MM.1S (cell line): Measurements from ENCODE around the gene DAB1.
"Not testable (repeated sequence)": the region's sequence is repeated elsewhere in the genome, so short reads cannot be mapped to it uniquely, and the experiment has no call there.

Experiments used
- DNase-seq: peaks from one replicate; pipeline ENCODE4 v3.0.0-alpha.2; 2015
- H2AFZ ChIP-seq: fragments of 300-600 bp; sonication (generic); 2 replicates; pipeline ENCODE4 v1.6.0; 2016; ENCODE audit warnings: antibody characterized with exemption, low read length
- H3F3A ChIP-seq: fragments of 300-600 bp; sonication (generic); 2 replicates; pipeline ENCODE4 v1.6.1; 2016; ENCODE audit warnings: mild to moderate bottlenecking, antibody characterized with exemption, low read length, moderate library complexity, mixed read lengths; ENCODE audit not compliant: insufficient read depth
- H3K27ac ChIP-seq: fragments of 300-600 bp; sonication (generic); 2 replicates; pipeline ENCODE4 v1.5.1; 2016; ENCODE audit warnings: mild to moderate bottlenecking, low read length
- H3K27me3 ChIP-seq: fragments of 300-600 bp; sonication (generic); replicated peaks from 2 replicates; pipeline ENCODE4 v1.6.0; 2016; ENCODE audit warnings: low read length; ENCODE audit not compliant: insufficient read depth
- H3K36me3 ChIP-seq: fragments of 300-600 bp; sonication (generic); replicated peaks from 2 replicates; pipeline ENCODE4 v1.6.1; 2016; ENCODE audit warnings: mild to moderate bottlenecking, low read length, mixed read lengths; ENCODE audit not compliant: insufficient read depth
- H3K4me1 ChIP-seq: fragments of 300-600 bp; sonication (generic); 2 replicates; pipeline ENCODE4 v1.6.1; 2016; ENCODE audit warnings: low read length, mixed read lengths
- H3K4me2 ChIP-seq: fragments of 300-600 bp; sonication (generic); 2 replicates; pipeline ENCODE4 v1.6.0; 2016; ENCODE audit warnings: low read depth, low read length
- H3K4me3 ChIP-seq: fragments of 300-600 bp; sonication (generic); 2 replicates; pipeline ENCODE4 v1.5.1; 2016; ENCODE audit warnings: low read length, mixed read lengths
- H3K79me2 ChIP-seq: fragments of 300-600 bp; sonication (generic); 2 replicates; pipeline ENCODE4 v1.6.1; 2016; ENCODE audit warnings: mixed run types, low read length, mixed read lengths
- H3K9ac ChIP-seq: fragments of 300-600 bp; sonication (generic); 2 replicates; pipeline ENCODE4 v1.6.1; 2016; ENCODE audit warnings: low read length, mixed read lengths
- H3K9me2 ChIP-seq: fragments of 300-600 bp; sonication (generic); replicated peaks from 2 replicates; pipeline ENCODE4 v1.6.1; 2016; ENCODE audit warnings: mild to moderate bottlenecking, low read length, mixed read lengths; ENCODE audit not compliant: insufficient read depth
- H3K9me3 ChIP-seq: fragments of 300-600 bp; sonication (generic); replicated peaks from 2 replicates; pipeline ENCODE4 v1.6.1; 2016; ENCODE audit warnings: mild to moderate bottlenecking, low read length, mixed read lengths; ENCODE audit not compliant: insufficient read depth
- H4K20me1 ChIP-seq: fragments of 300-600 bp; sonication (generic); 2 replicates; pipeline ENCODE4 v1.6.1; 2016; ENCODE audit warnings: mild to moderate bottlenecking, low read length, moderate library complexity, mixed read lengths; ENCODE audit not compliant: insufficient read depth
- CTCF ChIP-seq: fragments of 300-600 bp; sonication (generic); IDR thresholded peaks from 2 replicates; pipeline ENCODE4 v1.5.1; 2016; ENCODE audit warnings: antibody characterized with exemption, low read length, mixed read lengths
- EZH2 ChIP-seq: fragments of 300-600 bp; sonication (generic); optimal IDR thresholded peaks from 2 replicates; pipeline ENCODE3; 2017; ENCODE audit warnings: low read depth, mild to moderate bottlenecking, antibody characterized with exemption, low read length, mixed read lengths
- EZH2phosphoT487 ChIP-seq: fragments of 300-600 bp; sonication (generic); IDR thresholded peaks from 2 replicates; pipeline ENCODE4 v1.6.1; 2018; ENCODE audit warnings: antibody characterized with exemption, low read length

Gene DAB1

DNA sequence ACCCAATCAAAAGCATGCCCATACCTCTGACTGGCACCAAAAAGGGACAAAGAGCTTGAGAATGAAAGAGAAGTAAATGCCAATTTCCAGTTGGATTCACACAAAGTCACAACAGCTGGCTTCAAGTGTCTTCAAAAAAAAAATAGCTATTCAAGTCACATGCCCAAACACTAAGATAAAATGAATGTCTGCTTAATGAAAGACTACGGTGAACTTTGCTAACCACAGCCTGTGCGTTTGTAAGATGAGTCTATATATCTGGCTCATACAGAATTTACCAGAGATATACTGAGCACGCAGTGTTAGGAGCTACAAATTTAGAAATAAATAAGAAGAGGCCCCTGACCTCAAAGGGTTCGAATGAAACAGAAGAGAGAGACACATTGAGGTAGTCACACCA is 73.2 kb downstream of the DAB1 start:
- Histone ChIP-seq H3K27ac (no peak overlapping the region), H3F3A (no peaks in the 10 kb centered on the region), H4K20me1 (no peaks in the 10 kb centered on the region), H3K4me3 (no peak overlapping the region), H3K27me3 (no peaks in the 10 kb centered on the region), H3K4me2 (no peak overlapping the region), H3K36me3 (no peaks in the 10 kb centered on the region), H3K79me2 (no peaks in the 10 kb centered on the region), H3K9me2 (no peaks in the 10 kb centered on the region), H3K9me3 (no peaks in the 10 kb centered on the region), H3K4me1 (no peaks in the 10 kb centered on the region), H2AFZ (no peak overlapping the region), H3K9ac (no peak overlapping the region)
- TF ChIP-seq EZH2: no peak
- no peak for TF ChIP-seq CTCF
- no peak for TF ChIP-seq EZH2phosphoT487
- DNase-seq: no peak

GRCh38 chr1:57348921-57349320 is 74.9 kb downstream of the DAB1 start:
- no peak for DNase-seq
- Histone ChIP-seq H3K9me3 (no peaks in the 10 kb centered on the region), H3K9me2 (no peaks in the 10 kb centered on the region), H4K20me1 (no peaks in the 10 kb centered on the region), H3K79me2 (no peaks in the 10 kb centered on the region), H2AFZ (no peak overlapping the region), H3K27ac (no peak overlapping the region), H3K4me3 (no peak overlapping the region), H3K4me1 (no peaks in the 10 kb centered on the region), H3K9ac (no peak overlapping the region), H3K36me3 (no peaks in the 10 kb centered on the region), H3K4me2 (no peak overlapping the region), H3F3A (no peaks in the 10 kb centered on the region), H3K27me3 (no peaks in the 10 kb centered on the region)
- no peak for TF ChIP-seq EZH2
- no peak for TF ChIP-seq CTCF

DNA sequence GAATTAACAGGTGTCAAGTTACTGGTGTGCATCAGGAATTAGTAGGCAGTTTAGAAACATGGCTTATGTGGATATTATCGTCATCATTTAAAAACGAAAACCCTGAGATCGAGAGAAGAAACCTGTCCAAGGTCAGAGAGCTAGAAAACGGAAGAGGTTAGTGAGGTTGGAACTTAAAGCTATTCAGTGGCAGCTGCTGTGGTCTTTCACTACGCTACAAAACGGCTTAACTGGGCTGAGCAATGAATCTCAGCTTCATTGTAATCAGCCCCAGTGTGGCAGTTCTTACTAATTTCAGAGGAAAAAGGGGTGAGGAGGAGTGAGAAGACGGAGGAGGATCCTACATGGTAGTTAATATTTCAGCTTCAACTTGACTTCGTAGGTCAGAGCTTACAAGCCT is 77.9 kb downstream of the DAB1 start:
- H3K9me2 ChIP-seq: no peaks in the 10 kb centered on the region
- H3K4me2 ChIP-seq: no peak overlapping the region
- H3F3A ChIP-seq: no peaks in the 10 kb centered on the region
- H4K20me1 ChIP-seq: no peaks in the 10 kb centered on the region
- no peak overlapping the region for H3K4me3 ChIP-seq
- H3K27me3 ChIP-seq: no peaks in the 10 kb centered on the region
- H2AFZ ChIP-seq: no peak overlapping the region
- H3K36me3 ChIP-seq: no peaks in the 10 kb centered on the region
- no peak overlapping the region; the same call in 1 of the 2 replicates for H3K27ac ChIP-seq
- no peaks in the 10 kb centered on the region for H3K79me2 ChIP-seq
- no peaks in the 10 kb centered on the region for H3K9me3 ChIP-seq
- DNase-seq: peak; percentile 67
- no peak overlapping the region for H3K9ac ChIP-seq
- no peaks in the 10 kb centered on the region for H3K4me1 ChIP-seq
- no peak for TF ChIP-seq EZH2phosphoT487
- TF ChIP-seq CTCF: no peak
- TF ChIP-seq EZH2: no peak

GRCh38 chr1:57344265-57344664 is 79.6 kb downstream of the DAB1 start:
- no peak for TF ChIP-seq CTCF
- no peak for TF ChIP-seq EZH2
- TF ChIP-seq EZH2phosphoT487: no peak
- Histone ChIP-seq H3K9me3 (no peaks in the 10 kb centered on the region), H3K4me3 (no peak overlapping the region), H3K9ac (no peak overlapping the region), H3K36me3 (no peaks in the 10 kb centered on the region), H3K27ac (no peak overlapping the region), H3F3A (no peaks in the 10 kb centered on the region), H2AFZ (no peak overlapping the region), H3K4me2 (no peak overlapping the region), H3K4me1 (no peaks in the 10 kb centered on the region), H3K79me2 (no peaks in the 10 kb centered on the region), H3K27me3 (no peaks in the 10 kb centered on the region), H3K9me2 (no peaks in the 10 kb centered on the region), H4K20me1 (no peaks in the 10 kb centered on the region)
- no peak for DNase-seq

DNA sequence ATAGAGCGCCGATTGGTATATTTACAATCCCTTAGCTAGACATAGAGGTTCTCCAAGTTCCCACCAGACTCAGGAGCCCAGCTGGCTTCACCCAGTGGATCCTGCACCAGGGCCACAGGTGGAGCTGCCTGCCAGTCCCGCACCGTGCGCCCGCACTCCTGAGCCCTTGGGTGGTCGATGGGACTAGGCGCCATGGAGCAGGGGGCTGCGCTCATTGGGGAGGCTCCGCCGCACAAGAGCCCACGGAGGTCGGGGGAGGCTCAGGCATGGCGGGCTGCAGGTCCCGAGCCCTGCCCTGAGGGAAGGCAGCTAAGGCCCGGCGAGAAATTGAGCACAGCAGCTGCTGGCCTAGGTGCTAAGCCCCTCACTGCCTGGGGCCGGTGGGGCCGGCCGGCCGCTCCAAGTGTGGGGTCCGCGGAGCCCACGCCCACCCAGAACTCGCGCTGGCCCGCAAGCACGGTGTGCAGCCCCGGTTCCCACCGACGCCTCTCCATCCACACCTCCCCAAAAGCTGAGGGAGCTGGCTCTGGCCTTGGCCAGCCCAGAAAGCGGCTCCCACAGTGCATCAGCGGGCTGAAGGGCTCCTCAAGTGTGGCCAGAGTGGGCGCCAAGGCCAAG is 80.5 kb downstream of the DAB1 start:
- not testable (repeated sequence) for H4K20me1 ChIP-seq, H3K36me3 ChIP-seq, H3K9ac ChIP-seq, H3K9me3 ChIP-seq, H3K4me3 ChIP-seq, H3K27me3 ChIP-seq, H3K79me2 ChIP-seq, H3K4me1 ChIP-seq, DNase-seq, H3F3A ChIP-seq, H2AFZ ChIP-seq, H3K9me2 ChIP-seq, H3K27ac ChIP-seq, H3K4me2 ChIP-seq
